HG02885 (cell line): Measurements from ENCODE around the gene ENOX1.
"Not testable (repeated sequence)": the region's sequence is repeated elsewhere in the genome, so short reads cannot be mapped to it uniquely, and the experiment has no call there.

Experiments
- ATAC-seq: cut with Tn5 transposase; IDR thresholded peaks from one replicate; pipeline ENCODE4 v1.9.1; 2021; ENCODE audit warnings: mild to moderate bottlenecking; ENCODE audit not compliant: unreplicated experiment, poor library complexity

ENOX1 gene

DNA sequence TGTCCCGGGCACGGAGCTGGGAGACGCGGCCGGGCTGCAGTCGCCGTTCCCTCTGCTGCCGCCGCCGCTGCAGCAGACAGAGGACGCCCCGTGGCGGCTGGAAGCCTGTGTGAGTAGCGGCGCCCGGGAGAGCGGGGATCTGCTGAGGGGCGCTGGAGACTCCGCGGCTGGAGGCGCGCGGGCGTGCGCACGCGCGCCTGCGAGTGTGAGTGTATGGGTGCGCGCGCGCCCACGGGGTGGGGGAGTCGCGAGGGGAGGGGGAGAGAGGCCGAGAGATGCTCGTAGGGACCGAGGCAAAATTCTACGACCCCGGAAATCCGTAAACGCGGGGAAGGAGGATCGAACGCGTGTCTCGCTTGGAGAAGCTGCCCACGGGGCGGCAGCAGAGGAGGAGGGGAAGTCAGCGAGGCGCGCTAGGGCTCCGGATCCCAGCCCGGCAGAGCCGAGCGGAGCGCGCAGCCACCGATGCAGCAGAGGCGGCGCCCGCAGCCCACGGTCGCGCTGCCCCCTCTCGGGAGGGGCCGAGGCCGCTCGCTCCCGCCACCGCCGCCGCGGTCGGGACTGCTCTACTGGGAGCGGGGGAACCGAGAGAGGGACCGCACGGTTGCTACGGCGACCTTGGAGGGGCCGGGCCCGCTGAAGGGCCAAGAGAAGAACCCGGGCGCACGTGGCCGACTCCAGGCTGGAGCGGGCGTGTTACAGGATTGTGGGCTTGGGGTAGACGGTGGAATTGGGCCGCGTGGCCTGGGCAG, at the start of gene ENOX1:
Gene ENOX1, minus strand, starts transcription at position 207 of the 752 bp plus-strand sequence.
- ATAC-seq = peak; percentile 55

DNA sequence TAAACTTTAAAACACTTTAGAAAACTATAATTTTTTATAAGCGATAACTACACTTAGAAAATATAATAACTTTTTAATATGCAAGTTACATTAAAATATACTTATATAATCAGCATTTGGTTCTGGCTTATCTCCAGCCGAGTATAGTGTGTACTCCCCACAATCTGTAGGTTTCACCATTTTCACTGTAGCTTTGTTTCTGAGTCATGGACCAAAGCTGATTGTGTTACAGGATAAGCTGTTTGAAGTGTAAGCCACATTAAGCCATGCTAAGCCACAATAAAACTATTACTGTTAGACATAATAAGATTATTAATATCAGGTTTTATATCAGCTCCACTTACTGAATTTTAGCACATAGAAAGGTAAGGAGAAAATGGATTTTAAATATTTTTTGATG, 48.9 kb upstream of the ENOX1 start:
- no peak for ATAC-seq

DNA sequence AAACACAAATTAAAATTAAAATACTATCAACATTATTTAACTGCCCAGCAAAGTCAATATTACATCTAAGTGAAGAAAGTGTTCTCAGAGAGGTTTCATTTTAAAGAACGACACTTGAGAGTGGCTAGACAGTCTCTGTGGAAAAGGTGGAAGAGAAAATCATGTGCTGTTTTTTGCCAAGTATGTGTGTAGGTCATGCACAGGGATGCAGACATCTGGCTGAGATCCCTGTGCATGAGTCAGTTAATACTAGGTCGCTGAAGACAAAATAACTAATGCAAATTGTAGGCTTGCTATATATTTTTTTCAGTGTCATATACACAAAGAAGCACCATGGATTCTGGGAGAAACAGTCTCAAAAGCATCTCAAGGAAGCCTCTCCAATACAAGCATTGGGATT, 44.3 kb upstream of the ENOX1 start:
- ATAC-seq = no peak

DNA sequence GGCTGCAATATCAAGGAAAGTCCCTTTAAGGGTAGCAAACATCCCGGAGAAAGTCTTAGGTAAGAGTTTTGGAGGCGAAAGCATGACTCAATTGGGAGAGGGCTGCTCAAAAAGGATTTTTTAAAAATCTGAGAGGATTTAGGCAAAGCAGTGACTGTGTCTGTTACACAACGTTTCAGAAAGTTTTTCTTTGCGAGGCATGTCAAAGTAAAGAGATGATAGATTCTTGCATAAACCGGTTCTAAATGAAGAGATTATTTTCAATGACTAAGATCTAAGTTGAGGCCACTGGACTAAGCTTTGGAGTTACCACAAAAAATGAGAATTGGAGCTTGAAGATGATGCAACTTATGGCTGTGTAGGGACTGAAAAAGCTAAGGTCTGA, 43.7 kb upstream of the ENOX1 start:
- no peak for ATAC-seq

DNA sequence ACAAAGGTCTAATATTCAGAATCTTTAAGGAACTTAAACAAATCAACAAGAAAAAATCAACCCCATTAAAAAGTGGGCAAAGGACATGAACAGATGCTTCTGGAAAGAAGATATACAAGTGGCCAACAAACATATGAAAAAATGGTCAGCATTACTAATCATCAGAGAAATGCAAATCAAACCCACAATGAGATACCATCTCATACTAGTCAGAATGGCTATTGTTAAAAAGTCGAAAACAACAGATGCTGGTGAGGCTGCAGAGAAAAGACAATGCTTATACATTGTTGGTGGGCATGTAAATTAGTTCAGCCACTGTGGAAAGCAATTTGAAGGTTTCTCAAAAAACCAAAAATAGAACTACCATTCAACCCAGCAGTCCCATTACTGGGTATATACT, 37.9 kb upstream of the ENOX1 start:
- ATAC-seq = not testable (repeated sequence)

DNA sequence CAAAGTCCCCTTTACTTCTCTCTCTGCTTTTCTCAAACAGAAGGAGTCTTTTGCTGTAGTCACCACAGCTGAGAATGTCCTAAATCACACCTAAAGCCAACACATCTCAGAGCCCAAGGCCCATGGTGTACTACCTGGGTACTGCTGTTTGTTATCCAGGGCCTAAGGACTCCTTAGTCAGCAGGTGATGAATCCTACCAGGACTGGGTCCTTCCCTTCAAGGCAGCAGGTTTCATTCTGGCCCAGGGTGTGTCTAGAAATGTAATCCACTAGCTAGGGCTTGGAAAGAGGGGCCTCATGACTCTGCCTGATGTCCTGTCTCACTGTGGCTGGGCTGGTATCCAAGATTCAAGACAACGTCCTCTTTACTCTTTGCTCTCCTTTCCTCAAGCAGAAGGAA, 36.2 kb upstream of the ENOX1 start:
- no peak for ATAC-seq

DNA sequence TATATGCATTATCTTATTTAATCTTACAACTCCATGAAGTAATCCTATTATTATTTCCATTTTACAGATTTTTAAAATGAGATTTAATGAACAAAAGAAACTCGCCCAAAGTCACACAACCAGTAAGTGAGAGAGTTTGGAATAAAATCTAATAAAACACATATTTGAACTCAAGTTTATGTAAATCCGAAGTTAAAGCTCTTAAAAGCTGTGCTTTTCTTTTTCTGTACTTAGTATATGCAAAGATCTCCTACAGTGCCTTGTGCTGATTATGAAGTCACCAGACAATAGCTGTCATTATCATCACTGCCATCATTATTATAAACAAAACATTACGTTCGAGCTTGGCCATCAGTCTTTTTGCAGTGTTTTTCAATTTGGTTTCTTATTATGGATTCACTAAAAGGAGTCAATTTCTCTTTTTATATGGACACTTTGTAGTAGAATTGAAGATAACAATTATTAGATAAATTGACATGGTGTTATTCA, 29.7 kb upstream of the ENOX1 start:
- ATAC-seq = no peak

DNA sequence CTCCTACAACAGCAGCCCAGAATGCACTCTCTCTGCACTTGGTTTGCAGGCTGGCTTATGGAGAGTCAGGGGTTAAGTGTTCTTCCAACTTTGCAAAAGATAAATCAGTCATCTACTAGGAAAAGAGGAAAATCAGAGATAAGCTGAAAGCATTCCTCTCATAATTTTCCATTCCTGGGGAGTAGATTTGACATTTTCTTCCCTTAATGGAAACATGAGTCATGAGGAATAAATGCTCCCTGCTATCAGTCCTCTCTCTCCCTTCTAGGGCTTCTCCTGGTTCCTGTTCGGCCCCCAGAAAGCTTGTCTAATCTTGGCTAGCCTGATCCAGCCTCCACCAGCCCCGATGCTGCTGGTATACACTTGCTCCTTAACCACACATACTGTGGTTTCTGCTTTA, 28.4 kb upstream of the ENOX1 start:
- no peak for ATAC-seq

DNA sequence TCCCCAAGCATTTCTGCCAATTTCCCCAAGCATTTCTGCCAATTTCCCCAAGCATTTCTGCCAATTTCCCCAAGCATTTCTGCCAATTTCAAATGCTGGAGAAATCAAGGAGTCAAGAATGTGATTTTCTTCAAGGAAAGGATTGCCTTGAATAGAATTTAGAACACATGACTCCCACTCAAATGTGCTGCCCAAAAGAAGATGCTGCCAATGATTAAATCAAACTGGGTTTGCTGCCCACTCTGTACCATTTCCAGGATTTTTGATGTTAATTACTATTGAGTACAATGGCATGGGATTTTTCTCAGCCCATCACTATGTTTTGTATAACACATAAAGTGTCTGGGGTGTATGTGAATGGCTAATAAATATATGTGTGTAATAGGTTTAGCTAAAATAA, 21.9 kb upstream of the ENOX1 start:
- ATAC-seq = no peak

DNA sequence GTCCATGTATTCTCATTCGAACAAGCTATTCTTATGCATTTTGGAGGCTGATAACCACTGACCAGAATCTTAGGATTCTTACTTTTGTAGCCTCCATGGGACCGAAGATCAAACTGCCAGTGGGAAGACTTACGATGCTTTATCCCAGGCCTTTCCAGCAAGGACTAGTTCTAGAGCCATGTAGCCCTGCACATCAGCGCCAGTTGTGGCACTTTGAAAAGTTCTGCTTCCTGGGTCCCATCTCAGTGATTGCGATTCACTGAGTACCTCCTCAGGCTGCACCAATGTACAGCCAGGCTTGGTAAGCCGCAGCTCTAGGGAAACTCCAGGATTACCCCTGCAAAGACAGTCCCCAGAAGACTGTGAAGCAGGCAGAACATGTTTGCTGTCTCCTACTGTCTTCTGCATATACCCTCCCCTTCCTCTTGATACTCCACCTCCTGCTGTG, 18.9 kb upstream of the ENOX1 start:
- no peak for ATAC-seq

DNA sequence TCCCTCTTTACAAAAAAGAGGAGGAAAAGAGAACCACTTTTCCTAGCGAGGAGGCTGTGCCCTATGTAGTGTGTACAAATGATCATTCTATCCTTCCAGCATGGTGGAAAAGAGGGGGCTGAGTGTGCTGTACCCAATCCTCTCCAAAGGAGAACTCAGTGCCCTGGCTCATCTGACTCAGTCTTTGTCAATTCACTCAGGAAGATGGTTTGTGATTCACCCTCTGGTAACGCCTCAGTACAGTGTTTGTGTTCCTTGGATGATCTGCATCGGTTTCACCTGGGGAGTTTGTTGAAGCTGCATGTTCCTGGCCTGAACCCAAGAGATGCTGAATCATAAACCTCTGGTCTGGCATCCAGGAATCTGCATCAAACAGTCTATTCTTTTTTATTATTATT, 18.3 kb upstream of the ENOX1 start:
- no peak for ATAC-seq

DNA sequence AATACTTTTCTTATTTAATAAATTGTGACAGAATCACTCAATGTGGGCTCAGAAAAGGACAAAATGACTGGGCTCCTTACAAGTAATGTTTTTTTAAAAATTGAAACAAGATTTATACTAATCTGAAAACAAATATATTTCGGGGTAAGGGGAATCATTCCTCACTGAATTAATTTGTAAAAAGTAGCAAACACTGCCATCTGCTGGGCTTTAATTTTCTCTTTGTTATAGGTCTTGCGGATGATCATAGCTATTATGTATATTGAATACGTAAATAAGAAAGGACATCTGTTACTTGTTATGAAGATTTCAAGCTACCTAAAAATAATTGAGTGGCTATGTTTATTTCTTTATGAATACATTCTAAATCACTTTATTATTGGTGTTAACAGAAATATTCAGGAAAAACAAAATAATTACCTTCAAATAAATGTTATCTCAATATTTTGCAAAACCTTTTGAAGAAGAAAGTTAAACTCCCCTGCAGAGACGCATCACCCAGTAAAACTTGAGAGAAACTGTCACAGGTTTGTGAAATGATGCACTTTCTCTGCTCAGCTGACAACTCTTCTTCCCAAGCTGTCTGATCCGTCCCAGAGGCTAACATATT, 17.8 kb upstream of the ENOX1 start:
- no peak for ATAC-seq

DNA sequence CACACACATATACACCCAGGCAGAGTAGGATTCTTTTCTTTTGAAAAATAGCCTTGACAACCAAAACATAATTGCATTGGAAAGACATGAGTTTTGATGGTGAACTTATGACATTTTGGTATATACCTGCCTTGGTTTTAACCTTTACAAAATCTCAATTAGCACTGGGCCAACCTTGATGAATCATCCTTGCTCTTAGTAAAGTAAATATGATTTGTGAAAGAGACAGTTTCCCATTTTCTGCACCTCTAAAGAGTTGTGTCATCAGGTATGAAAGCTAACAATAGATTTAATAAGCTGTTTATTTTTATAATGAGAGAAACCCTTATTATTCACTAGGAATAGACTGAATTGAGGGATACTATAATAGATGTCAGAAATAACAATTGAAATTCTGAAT, 15.7 kb upstream of the ENOX1 start:
- no peak for ATAC-seq

DNA sequence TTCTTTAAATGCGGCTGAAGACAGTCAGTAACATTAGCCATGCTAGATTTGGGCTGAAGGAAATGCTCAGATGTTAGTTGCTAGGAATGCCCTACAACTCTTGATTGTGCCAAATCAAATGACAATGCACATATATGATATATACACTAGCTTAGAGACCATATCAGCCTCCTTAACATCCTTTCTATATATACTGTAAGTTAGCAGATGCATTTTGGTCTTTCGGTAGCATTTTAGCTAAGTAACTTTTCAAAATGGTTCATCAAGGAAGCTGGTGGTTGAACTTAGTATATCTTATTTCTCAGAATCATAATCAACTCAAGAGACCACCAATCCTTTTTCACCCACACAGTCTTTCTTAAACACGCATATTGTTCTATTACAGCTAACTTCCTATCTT, 14.1 kb upstream of the ENOX1 start:
- no peak for ATAC-seq

DNA sequence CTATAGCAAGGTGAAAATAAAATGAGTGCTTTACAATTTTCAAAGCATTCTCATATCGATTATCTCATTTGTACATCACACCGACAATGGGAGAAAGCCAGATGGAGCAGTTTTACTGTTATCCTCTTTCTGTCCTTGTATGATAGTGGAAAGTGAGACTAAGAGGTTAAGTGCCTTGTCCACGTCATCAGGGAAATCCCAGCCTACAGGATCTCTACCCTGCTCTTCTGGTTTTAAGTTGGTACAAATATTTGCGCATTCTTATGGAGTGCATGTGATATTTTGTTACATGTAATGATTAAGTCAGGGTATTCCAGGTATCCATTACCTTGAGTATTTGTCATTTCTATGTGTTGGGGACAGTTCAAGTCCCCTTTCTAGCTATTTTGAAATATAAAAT, 12.4 kb upstream of the ENOX1 start:
- ATAC-seq = no peak

DNA sequence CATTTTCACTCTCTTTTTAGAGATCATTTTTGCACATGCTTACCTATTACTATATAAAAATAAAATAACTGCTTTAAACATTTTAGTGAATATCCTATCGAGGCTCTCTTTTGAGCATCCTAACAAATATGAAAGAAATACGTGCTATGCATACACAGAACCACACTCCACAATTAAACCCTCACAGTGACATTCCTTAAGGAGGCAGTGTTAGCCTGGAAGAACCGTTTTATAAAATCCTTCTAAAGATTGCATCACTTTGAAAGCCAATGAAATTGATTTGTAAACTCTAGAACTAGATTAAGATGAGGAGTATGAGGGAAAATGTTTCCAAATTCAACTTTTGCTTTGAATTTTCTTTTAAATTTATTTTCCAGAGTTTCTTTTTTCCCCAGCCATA, 11.1 kb upstream of the ENOX1 start:
- ATAC-seq = no peak

DNA sequence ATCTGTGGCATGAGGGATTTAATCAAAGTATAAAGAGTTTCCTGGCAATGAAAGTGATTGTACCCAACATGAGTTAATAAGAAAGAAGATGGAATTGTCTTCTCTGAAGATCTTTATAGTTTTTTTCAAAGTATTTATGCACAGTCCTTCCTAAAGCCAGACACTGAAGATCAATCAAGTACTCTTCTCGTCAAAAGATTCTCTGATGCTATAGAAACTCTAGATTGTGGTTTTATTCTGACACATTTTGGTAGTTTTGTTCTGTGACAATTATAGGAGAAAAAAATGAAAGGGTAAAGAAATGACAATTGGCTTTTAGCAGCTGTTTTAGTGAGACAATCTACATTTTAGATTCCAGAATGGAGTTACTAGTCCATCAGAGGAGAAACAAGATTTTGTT, 10.4 kb upstream of the ENOX1 start:
- no peak for ATAC-seq

DNA sequence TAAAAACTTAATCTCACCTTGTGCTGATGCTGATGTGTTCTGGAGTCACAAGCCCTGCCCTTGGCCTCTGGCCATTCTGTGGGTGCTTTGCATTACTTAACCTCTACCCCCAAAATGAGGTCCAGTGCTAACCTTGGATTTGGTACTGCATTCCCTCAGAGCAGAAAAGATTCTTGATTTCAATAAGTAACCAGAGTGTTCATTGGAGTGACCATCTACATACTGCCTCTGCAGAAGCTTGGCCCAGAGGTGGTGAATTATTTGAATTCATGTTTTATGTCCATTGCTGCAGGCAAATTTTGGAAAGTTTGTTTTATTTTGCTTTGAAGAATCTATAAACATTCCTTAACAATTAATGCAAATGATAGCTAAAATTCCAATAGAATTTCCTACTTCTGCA, 7.6 kb upstream of the ENOX1 start:
- no peak for ATAC-seq

DNA sequence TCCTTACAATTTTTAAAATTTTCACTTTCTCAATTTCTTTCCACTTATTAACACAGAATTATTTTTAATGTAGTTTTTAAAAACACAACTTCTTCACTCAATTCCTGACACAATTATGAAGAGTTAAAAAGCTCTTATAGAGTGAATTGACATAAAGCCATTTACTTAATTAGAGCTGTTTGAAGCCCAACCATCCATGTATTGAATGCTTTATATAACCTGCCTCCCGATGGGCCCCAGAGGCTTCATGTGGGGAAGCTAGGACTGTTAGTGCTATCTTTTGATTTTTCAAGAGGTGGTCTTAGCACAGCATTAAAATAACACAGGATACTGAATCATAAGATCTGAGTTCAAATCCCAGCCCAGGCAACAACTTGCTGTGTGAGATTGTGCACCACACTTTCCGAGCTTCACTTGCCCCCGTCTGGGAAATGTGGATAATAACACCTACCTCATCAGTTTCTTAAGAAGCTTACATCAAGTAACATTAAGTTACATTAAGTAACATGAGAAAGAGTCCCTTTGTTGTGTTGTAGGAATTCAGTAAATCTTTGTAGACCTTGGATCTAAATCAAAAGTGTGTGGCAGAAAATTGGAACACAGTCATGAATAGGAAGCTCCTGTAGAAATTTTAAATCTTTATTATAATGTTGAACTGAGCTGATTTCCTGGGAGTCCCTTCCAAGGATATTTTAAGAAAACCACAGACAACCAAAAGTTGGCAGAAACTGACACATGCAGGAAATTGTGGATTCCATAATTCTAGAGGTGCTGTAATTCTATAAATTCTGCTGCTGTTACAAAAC, 5.5 kb upstream of the ENOX1 start:
- ATAC-seq = no peak

DNA sequence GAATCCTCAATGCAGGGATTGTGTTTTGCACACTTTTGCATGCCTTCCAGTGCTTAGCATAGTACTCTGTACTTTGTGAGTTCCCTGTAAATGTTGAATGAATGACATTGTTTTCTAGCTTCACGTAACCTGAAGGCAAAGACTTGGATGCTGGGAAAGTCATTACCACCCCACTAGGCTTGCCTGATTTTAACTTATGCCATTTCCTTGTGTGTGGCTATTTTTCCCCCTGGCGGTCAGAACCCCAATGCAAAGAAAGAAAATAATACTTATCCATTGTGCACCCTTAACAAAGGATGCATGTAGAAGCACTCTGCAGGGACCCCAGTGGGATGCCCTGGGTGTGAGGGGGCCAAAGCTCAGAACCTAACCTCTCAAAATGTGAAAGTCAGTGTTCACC, 1.2 kb upstream of the ENOX1 start:
- ATAC-seq = no peak

DNA sequence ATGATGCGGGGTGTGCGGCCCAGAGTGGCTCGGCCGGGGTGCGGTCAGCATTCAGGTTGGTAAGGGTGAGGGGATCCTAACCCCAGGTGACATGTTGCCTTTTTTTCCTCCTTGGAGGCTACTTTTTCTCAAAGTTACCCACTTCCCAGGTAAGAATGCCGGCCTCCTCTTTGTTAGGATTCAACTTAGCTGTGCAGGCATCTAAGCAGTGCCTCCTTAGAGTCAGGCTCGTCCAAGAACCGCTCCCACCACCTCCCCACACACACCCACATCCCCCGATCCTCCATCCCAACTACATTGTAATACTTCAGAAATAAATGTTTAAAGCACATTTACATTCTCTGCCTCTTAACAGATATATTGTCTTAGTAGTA, 733 bp upstream of the ENOX1 start:
- no peak for ATAC-seq

DNA sequence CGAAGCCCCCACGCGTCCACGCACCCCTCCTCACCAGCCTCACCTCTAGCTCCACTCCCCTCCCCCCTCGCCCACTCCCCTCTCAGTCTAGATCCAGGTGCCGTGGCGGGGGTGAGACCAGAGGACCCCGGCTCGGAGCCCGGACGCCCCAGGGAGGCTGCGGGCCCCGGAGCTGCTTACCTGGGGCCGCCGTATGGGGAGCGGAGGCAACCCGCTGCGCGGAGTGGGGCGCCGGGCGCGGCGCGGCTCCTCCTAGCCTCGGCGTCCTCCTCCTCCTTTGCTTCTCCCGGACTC, 353 bp downstream of the ENOX1 start:
- no peak for ATAC-seq
